ENCODE measurements around the gene PPP2R2B. TPM values are rescaled to one million over a fixed set of nuclear protein-coding genes. Genes with fewer than 3 reads are reported as not detected.

The PPP2R2B gene
- total RNA-seq, 1 experiment from 2014 or later, result not detected

- intact Hi-C loops (cut with micrococcal nuclease), result no loop called here
- Histone ChIP-seq H3K36me3 (ENCODE audit: control insufficient read depth in 1 of 2, insufficient read depth in 2 of 2, low read length in 2 of 2) (no peaks in the 10 kb centered on the region), H4K20me1 (ENCODE audit: insufficient read depth) (no peaks in the 10 kb centered on the region), H3K9me3 (ENCODE audit: control insufficient read depth in 1 of 2, insufficient read depth in 1 of 2, low read depth in 1 of 2, low read length in 2 of 2) (no peaks in the 10 kb centered on the region), H3K9me2 (ENCODE audit: insufficient read depth) (no peaks in the 10 kb centered on the region), H3K27me3 (ENCODE audit: insufficient read depth, low read length) (0 out of 2 replicates have a peak, but pooled peaks cover under 1% of the 10 kb centered on the region), H3K9ac (ENCODE audit: low read length) (no peak overlapping the region), H3K79me2 (ENCODE audit: insufficient read depth, low read length) (no peaks in the 10 kb centered on the region), H2AFZ (ENCODE audit: low read depth, low read length, poor library complexity, severe bottlenecking) (no peak overlapping the region), H3K4me2 (ENCODE audit: low read length) (no peak overlapping the region), H3K4me3 (replicated peaks in 1 of 2; ENCODE audit: low read depth in 1 of 2, low read length in 2 of 2) (no peak overlapping the region), H3K4me1 (ENCODE audit: control insufficient read depth in 1 of 2, insufficient read depth in 2 of 2, low read length in 2 of 2) (no peaks in the 10 kb centered on the region), H3K27ac (ENCODE audit: low read depth, low read length) (no peak overlapping the region)
- no peak for ATAC-seq
- ChIA-PET CTCF (no interaction called here), RAD21 (ENCODE audit: low non-redundant PET in 1 of 2, low total read pairs in 2 of 2, uncharacterized antibody in 2 of 2, unreplicated experiment in 2 of 2) (no interaction called here), POLR2A (no interaction called here)
- TF ChIP-seq ZNF274 (IDR thresholded peaks at IDR 0.05; ENCODE audit: low read depth, low read length) (no peak), ATF3 (IDR thresholded peaks at IDR 0.05) (no peak), EZH2phosphoT487 (IDR thresholded peaks at IDR 0.05; ENCODE audit: borderline replicate concordance) (no peak), FOSL1 (IDR thresholded peaks at IDR 0.05; ENCODE audit: low read depth) (no peak), SIN3A (IDR thresholded peaks at IDR 0.05; ENCODE audit: low read depth) (no peak), ZBTB33 (IDR thresholded peaks at IDR 0.05; ENCODE audit: extremely low read depth, insufficient replicate concordance, low read length) (no peak), SP1 (IDR thresholded peaks at IDR 0.05; ENCODE audit: low read depth) (no peak), ZFX (IDR thresholded peaks at IDR 0.05) (no peak), CEBPB (IDR thresholded peaks at IDR 0.05; ENCODE audit: low read depth) (no peak), POLR2AphosphoS5 (IDR thresholded peaks at IDR 0.05; ENCODE audit: low read depth, low read length) (no peak), EZH2 (IDR thresholded peaks at IDR 0.05) (no peak), TCF7L2 (IDR thresholded peaks at IDR 0.05; ENCODE audit: borderline replicate concordance, extremely low read depth, insufficient read depth, insufficient read length) (no peak)
- DNase-seq (ENCODE audit: low read depth, low spot score), result no peak
- no TSS peak for BruUV-seq (replicated peaks)
These were observed 119.6 kb downstream of the PPP2R2B start for GRCh38 chr5:146758938-146759337.
